PC-3 (cell line): ENCODE results near the gene EFTUD2. TPM values are rescaled to one million over a fixed set of nuclear protein-coding genes. Genes with fewer than 3 reads are reported as not detected.

Experiments
- ATAC-seq: fragments of 200-7000 bp; cut with Tn5 transposase; 2 replicates; pipeline ENCODE4 v1.9.1; 2020; ENCODE audit warnings: mild to moderate bottlenecking, moderate library complexity
- BruUV-seq: library from RNA; stranded (reverse); fragments of 400-500 nt; replicated peaks from 2 replicates; lab custom pipeline; 2021; lab: Mats Ljungman, UMichigan
- CTCF ChIA-PET: fragments of 300-600 bp; sonication (Branson Sonifier 250); formaldehyde crosslinking; loops from one replicate; lab custom pipeline; 2022; ENCODE audit warnings: antibody characterized with exemption; lab: Charles Lee
- POLR2A ChIA-PET: fragments of 300-600 bp; sonication (Branson Sonifier 250); formaldehyde crosslinking; loops from one replicate; lab custom pipeline; 2022; ENCODE audit warnings: antibody characterized with exemption; ENCODE audit not compliant: unreplicated experiment; lab: Charles Lee
- DNase-seq: peaks from one replicate; pipeline ENCODE4 v3.0.0-alpha.2; 2015
- H2AFZ ChIP-seq: fragments of 300-600 bp; sonication (generic); 2 replicates; pipeline ENCODE4 v1.6.0; 2016; ENCODE audit warnings: antibody characterized with exemption, low read length
- H3F3A ChIP-seq: fragments of 300-600 bp; sonication (generic); one replicate; pipeline ENCODE4 v1.6.0; 2017; ENCODE audit warnings: antibody characterized with exemption, low read length, control low read depth, mild to moderate bottlenecking; ENCODE audit not compliant: unreplicated experiment
- H3K27ac ChIP-seq: fragments of 300-600 bp; sonication (generic); 2 replicates; pipeline ENCODE4 v1.5.1; 2016; ENCODE audit warnings: mild to moderate bottlenecking, low read length
- H3K27me3 ChIP-seq: fragments of 300-600 bp; sonication (generic); 2 replicates; pipeline ENCODE4 v1.6.1; 2016; ENCODE audit warnings: low read length, mixed read lengths
- H3K36me3 ChIP-seq: fragments of 300-600 bp; sonication (generic); 2 replicates; pipeline ENCODE4 v1.6.1; 2016; ENCODE audit warnings: low read depth, mixed run types, low read length, mixed read lengths
- H3K4me1 ChIP-seq: fragments of 300-600 bp; sonication (generic); 2 replicates; pipeline ENCODE4 v1.5.1; 2016; ENCODE audit warnings: low read length; ENCODE audit not compliant: insufficient read depth
- H3K4me2 ChIP-seq: fragments of 300-600 bp; sonication (generic); 2 replicates; pipeline ENCODE4 v1.6.0; 2016; ENCODE audit warnings: low read length
- H3K4me3 ChIP-seq: fragments of 300-600 bp; sonication (generic); 2 replicates; pipeline ENCODE4 v1.5.1; 2016; ENCODE audit warnings: mild to moderate bottlenecking, low read length, mixed read lengths
- H3K79me2 ChIP-seq: fragments of 300-600 bp; sonication (generic); 2 replicates; pipeline ENCODE4 v1.6.1; 2017; ENCODE audit warnings: low read length, mixed read lengths
- H3K9ac ChIP-seq: fragments of 300-600 bp; sonication (generic); 2 replicates; pipeline ENCODE4 v1.6.0; 2016; ENCODE audit warnings: mild to moderate bottlenecking, low read length
- H3K9me2 ChIP-seq: fragments of 300-600 bp; sonication (generic); replicated peaks from 2 replicates; pipeline ENCODE4 v1.6.1; 2016; ENCODE audit warnings: mixed run types, low read length, mixed read lengths
- H3K9me3 ChIP-seq: fragments of 300-600 bp; sonication (generic); 2 replicates; pipeline ENCODE4 v1.6.1; 2016; ENCODE audit warnings: low read length, mixed read lengths
- H4K20me1 ChIP-seq: fragments of 300-600 bp; sonication (generic); 2 replicates; pipeline ENCODE4 v1.6.1; 2016; ENCODE audit warnings: low read length, mixed read lengths
- EZH2 ChIP-seq: fragments of 300-600 bp; sonication (generic); IDR thresholded peaks from one replicate; pipeline ENCODE4 v1.6.1; 2017; ENCODE audit warnings: antibody characterized with exemption, mild to moderate bottlenecking, low read length; ENCODE audit not compliant: unreplicated experiment
- EZH2phosphoT487 ChIP-seq: fragments of 300-600 bp; sonication (generic); IDR thresholded peaks from 2 replicates; pipeline ENCODE4 v1.6.1; 2018; ENCODE audit warnings: mild to moderate bottlenecking, antibody characterized with exemption, low read length, borderline replicate concordance
- intact Hi-C: fragments of 100-400 bp; cut with micrococcal nuclease; formaldehyde crosslinking; loops from 2 replicates; pipeline ENCODE4 v1.9.0; 2023
- total RNA-seq: library from RNA; depleted of rRNA; stranded (reverse); fragments of >200 nt; gene quantifications from 2 replicates; pipeline ENCODE4 v1.2.3, GENCODE V29; 2014
- TF ChIP-seq, protein P1 (sequence below): fragments of 300-600 bp; sonication (generic); conservative IDR thresholded peaks from 2 replicates; pipeline ENCODE4 v1.5.1; 2017; ENCODE audit warnings: antibody characterized with exemption, low read depth, mild to moderate bottlenecking, low read length

The EFTUD2 gene
- total RNA-seq, 1 experiment from 2014 or later = 227 TPM

DNA sequence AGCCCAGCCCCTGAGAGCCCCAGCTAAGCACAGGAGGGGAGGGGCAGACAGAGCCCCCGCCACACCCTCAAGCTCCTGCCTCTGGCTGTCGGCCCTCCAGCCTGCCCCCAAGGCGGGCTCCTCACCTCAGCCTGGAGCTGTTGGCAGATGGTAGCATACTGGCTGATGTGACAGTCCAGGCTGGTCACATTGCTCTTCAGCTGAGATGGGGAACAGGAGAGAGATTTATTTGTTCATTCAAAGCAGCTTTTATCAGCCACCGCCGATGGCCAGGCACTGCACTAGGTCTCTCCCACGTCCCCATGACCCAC lies 33.5 kb upstream of the EFTUD2 start:
- H4K20me1 ChIP-seq = peaks cover 10% of the 10 kb centered on the region; the same call in 1 of the 2 replicates
- ChIA-PET POLR2A (no interaction called here), CTCF (no interaction called here)
- no peak overlapping the region for H3K4me2 ChIP-seq
- no TSS peak for BruUV-seq
- no peak for TF ChIP-seq EZH2
- TF ChIP-seq, protein P1, sequence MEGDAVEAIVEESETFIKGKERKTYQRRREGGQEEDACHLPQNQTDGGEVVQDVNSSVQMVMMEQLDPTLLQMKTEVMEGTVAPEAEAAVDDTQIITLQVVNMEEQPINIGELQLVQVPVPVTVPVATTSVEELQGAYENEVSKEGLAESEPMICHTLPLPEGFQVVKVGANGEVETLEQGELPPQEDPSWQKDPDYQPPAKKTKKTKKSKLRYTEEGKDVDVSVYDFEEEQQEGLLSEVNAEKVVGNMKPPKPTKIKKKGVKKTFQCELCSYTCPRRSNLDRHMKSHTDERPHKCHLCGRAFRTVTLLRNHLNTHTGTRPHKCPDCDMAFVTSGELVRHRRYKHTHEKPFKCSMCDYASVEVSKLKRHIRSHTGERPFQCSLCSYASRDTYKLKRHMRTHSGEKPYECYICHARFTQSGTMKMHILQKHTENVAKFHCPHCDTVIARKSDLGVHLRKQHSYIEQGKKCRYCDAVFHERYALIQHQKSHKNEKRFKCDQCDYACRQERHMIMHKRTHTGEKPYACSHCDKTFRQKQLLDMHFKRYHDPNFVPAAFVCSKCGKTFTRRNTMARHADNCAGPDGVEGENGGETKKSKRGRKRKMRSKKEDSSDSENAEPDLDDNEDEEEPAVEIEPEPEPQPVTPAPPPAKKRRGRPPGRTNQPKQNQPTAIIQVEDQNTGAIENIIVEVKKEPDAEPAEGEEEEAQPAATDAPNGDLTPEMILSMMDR = no peak
- TF ChIP-seq EZH2phosphoT487 = no peak
- H3F3A ChIP-seq = no peaks in the 10 kb centered on the region
- DNase-seq = no peak
- peaks cover 17% of the 10 kb centered on the region for H3K79me2 ChIP-seq
- H3K27me3 ChIP-seq = no peaks in the 10 kb centered on the region
- no peak overlapping the region for H3K9ac ChIP-seq
- H3K4me3 ChIP-seq = no peak overlapping the region
- H2AFZ ChIP-seq = no peak overlapping the region
- intact Hi-C loops = no loop called here
- H3K9me2 ChIP-seq = no peaks in the 10 kb centered on the region
- no peak for ATAC-seq
- no peaks in the 10 kb centered on the region for H3K4me1 ChIP-seq
- H3K9me3 ChIP-seq = no peaks in the 10 kb centered on the region
- no peak overlapping the region for H3K27ac ChIP-seq
- peaks cover 93% of the 10 kb centered on the region for H3K36me3 ChIP-seq

- no peak overlapping the region for H3K4me3 ChIP-seq
- H3K79me2 ChIP-seq = peaks cover 12% of the 10 kb centered on the region
- H2AFZ ChIP-seq = no peak overlapping the region
- intact Hi-C loops = no loop called here
- BruUV-seq = no TSS peak
- H3K27me3 ChIP-seq = no peaks in the 10 kb centered on the region
- no peaks in the 10 kb centered on the region for H3F3A ChIP-seq
- H3K36me3 ChIP-seq = peaks cover 93% of the 10 kb centered on the region
- H3K27ac ChIP-seq = no peak overlapping the region
- peaks cover 10% of the 10 kb centered on the region; the same call in 1 of the 2 replicates for H4K20me1 ChIP-seq
- ATAC-seq = no peak
- H3K9me2 ChIP-seq = no peaks in the 10 kb centered on the region
- POLR2A ChIA-PET = no interaction called here
- no peaks in the 10 kb centered on the region for H3K9me3 ChIP-seq
- CTCF ChIA-PET = no interaction called here
- no peak overlapping the region for H3K9ac ChIP-seq
- DNase-seq = no peak
- TF ChIP-seq EZH2 (no peak), EZH2phosphoT487 (no peak)
- TF ChIP-seq, protein P1 = no peak
- H3K4me2 ChIP-seq = no peak overlapping the region
- no peaks in the 10 kb centered on the region for H3K4me1 ChIP-seq
Observed at GRCh38 chr17:44932096-44932786, 33.0 kb upstream of the EFTUD2 start.

DNA sequence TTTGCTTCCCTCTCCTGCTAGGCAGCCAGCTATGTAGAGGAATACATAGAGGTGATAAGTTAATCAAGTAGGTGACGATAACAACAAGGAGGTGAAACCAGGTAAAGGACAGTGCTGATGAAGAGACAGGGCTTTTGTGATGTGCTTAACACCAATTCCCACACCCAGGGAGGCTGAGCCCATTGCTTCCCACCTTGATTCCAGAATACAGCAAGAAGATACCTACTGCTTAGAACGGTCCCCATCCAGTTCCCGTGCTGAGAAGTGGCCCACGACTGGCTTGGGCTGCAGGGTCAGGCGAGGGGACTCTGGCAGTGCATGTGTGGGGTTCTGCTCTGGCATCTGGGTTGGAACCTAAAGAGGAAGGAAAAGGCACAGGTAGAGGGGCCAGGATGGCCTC lies 32.1 kb upstream of the EFTUD2 start:
- Histone ChIP-seq H3F3A (no peaks in the 10 kb centered on the region), H3K4me3 (no peak overlapping the region), H4K20me1 (peaks cover 6% of the 10 kb centered on the region; the same call in 1 of the 2 replicates), H3K9me2 (no peaks in the 10 kb centered on the region), H3K79me2 (peaks cover 7% of the 10 kb centered on the region; the same call in 1 of the 2 replicates), H3K27ac (no peak overlapping the region), H3K9me3 (no peaks in the 10 kb centered on the region), H2AFZ (no peak overlapping the region), H3K36me3 (peaks cover 96% of the 10 kb centered on the region), H3K4me1 (no peaks in the 10 kb centered on the region), H3K9ac (no peak overlapping the region), H3K4me2 (no peak overlapping the region), H3K27me3 (no peaks in the 10 kb centered on the region)
- no peak for ATAC-seq
- BruUV-seq = no TSS peak
- ChIA-PET POLR2A (no interaction called here), CTCF (no interaction called here)
- no peak for TF ChIP-seq EZH2
- intact Hi-C loops = no loop called here
- no peak for DNase-seq
